ENCODE results near the gene PADI1. TPM values are rescaled to one million over a fixed set of nuclear protein-coding genes. Genes with fewer than 3 reads are reported as not detected.

The PADI1 gene
- total RNA-seq, 4 donors from 2014 or later: 0.27 to 2.5 (median 2.3) TPM; not detected in 1

DNA sequence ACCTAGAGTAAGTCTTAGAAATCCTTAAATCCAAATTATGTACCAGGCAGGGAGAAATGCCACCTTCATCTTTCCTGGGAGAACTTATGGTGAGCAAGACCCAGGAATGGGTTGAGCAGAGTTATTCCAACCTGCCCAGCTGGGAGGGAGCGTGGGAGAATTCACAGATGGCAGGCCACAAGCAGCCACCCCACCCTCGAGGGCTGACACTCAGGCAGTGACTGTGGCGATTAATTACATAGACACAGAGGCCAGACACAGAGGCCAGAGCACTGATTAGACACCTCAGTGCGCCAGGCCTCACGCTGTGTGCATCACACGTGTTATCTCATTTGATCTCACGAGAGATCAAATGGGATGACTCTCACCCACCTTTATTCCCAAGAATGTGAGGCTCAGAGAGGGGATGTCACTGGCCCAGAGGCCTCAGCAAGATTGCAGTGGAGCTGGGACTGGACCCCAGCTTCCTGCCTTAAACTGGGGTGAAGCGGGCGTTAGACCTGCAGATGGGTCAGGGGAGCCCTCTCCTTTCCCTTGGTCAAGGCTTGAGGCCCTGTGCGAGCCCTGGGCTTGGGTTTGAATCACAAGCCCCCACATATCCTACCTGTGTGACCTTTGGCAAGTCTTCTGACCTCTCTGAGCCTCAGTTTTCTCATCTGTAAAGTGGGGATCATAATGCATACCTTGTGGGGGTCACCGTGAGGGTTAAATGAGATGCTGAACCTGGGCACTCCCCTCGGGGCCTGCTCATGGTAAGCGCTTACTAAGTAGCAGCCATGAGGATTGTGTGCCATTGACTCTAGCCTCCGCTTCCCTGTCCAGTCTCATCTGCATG is 74.3 kb downstream of the PADI1 start:
- Histone ChIP-seq H3K9me3 (no peaks in the 10 kb centered on the region), H3K27me3 (peaks cover 67% of the 10 kb centered on the region), H3K4me1 (no peaks in the 10 kb centered on the region), H3K27ac (no peak overlapping the region), H3K4me3 (no peak overlapping the region), H3K36me3 (no peaks in the 10 kb centered on the region)
- WGBS, 2 donors (ENCODE audit: low coverage in 1 of 2): no CpG with 5 or more reads among the region's 14 CpGs
- TF ChIP-seq, protein P1, sequence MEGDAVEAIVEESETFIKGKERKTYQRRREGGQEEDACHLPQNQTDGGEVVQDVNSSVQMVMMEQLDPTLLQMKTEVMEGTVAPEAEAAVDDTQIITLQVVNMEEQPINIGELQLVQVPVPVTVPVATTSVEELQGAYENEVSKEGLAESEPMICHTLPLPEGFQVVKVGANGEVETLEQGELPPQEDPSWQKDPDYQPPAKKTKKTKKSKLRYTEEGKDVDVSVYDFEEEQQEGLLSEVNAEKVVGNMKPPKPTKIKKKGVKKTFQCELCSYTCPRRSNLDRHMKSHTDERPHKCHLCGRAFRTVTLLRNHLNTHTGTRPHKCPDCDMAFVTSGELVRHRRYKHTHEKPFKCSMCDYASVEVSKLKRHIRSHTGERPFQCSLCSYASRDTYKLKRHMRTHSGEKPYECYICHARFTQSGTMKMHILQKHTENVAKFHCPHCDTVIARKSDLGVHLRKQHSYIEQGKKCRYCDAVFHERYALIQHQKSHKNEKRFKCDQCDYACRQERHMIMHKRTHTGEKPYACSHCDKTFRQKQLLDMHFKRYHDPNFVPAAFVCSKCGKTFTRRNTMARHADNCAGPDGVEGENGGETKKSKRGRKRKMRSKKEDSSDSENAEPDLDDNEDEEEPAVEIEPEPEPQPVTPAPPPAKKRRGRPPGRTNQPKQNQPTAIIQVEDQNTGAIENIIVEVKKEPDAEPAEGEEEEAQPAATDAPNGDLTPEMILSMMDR (IDR thresholded peaks at IDR 0.05): no peak
- TF ChIP-seq POLR2A (IDR thresholded peaks at IDR 0.05) (no peak), EP300 (IDR thresholded peaks at IDR 0.05) (no peak), POLR2AphosphoS5 (IDR thresholded peaks at IDR 0.05) (no peak)
- ATAC-seq: no peak

DNA sequence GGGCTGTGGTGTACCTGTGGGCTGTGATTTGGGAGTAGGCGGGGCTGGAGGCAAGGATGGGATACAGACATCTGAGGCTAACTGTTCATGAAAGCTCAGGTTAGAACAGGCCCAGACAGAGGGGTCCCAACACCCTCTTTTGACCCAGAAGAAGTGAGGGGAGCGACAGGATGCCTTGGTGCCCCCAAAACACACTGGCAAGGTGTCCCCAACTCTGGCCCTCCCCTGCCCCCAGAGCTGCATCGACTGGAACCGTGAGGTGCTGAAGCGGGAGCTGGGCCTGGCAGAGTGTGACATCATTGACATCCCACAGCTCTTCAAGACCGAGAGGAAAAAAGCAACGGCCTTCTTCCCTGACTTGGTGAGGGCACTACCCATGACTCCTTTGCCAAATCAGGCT is 75.5 kb downstream of the PADI1 start:
- Histone ChIP-seq H3K36me3 (no peaks in the 10 kb centered on the region), H3K4me3 (no peak overlapping the region), H3K9me3 (no peaks in the 10 kb centered on the region), H3K27ac (no peak overlapping the region), H3K4me1 (no peaks in the 10 kb centered on the region), H3K27me3 (peaks cover 71% of the 10 kb centered on the region)
- WGBS, 2 donors (ENCODE audit: low coverage in 1 of 2): 40 to 80% methylated on average over 2 of the region's 7 CpGs
- ATAC-seq: no peak
- TF ChIP-seq POLR2AphosphoS5 (IDR thresholded peaks at IDR 0.05) (no peak), POLR2A (IDR thresholded peaks at IDR 0.05) (no peak), EP300 (IDR thresholded peaks at IDR 0.05) (no peak)
- TF ChIP-seq, protein P1 (IDR thresholded peaks at IDR 0.05): no peak

DNA sequence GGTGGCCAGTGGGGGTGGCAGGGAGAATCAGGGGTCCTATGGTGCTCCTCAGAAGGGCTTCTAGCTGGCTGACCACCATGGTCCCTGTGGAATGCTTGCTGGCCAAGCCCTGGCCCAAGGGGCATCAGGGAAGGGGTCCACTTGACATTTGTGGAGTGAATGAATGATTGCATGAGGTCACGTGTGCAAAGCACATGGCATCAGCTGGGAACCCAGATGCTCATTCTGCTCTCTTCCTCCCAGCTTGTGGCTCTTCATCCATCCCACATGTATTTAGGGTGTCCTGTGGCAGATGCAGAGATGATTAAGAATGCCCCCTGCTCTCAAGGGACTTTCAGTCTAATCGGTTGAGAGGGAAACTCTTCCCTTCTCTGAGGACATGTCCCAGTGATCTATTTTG is 76.0 kb downstream of the PADI1 start:
- TF ChIP-seq POLR2A (IDR thresholded peaks at IDR 0.05): no peak
- TF ChIP-seq, protein P1 (IDR thresholded peaks at IDR 0.05): no peak
- no peak for TF ChIP-seq EP300 (IDR thresholded peaks at IDR 0.05)
- no peak for TF ChIP-seq POLR2AphosphoS5 (IDR thresholded peaks at IDR 0.05)
- no peak for ATAC-seq
- Histone ChIP-seq H3K36me3 (no peaks in the 10 kb centered on the region), H3K27me3 (peaks cover 73% of the 10 kb centered on the region), H3K4me3 (no peak overlapping the region), H3K4me1 (no peaks in the 10 kb centered on the region), H3K9me3 (no peaks in the 10 kb centered on the region), H3K27ac (no peak overlapping the region)
- WGBS, 2 donors (ENCODE audit: low coverage in 1 of 2): 84% methylated on average over 2 of the region's 2 CpGs; no CpG with 5 or more reads in 1 of the 2 donors

DNA sequence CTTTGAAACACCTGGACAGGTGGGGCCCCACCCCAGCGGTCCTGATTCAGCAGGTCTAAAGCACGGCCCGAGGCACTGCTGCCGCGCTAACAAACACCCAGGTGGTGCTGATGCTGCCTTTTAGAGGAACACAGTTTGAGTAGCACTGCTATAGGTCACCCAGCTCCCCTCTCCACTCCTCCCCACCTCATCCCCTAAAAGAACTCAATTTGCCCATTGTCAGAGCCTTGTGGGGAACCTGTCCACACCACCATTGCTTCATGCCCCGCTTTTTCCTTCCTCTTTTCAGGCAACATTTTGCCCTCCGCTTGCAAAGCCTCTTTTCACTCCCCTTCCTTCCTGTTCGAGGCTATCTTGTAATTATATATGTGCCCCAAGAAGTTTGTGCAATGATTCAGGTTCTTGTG is 76.8 kb downstream of the PADI1 start:
- H3K27me3 ChIP-seq: peaks cover 77% of the 10 kb centered on the region
- H3K36me3 ChIP-seq: no peaks in the 10 kb centered on the region
- H3K4me1 ChIP-seq: no peaks in the 10 kb centered on the region
- no peak overlapping the region for H3K27ac ChIP-seq
- TF ChIP-seq POLR2AphosphoS5 (IDR thresholded peaks at IDR 0.05): no peak
- TF ChIP-seq EP300 (IDR thresholded peaks at IDR 0.05): no peak
- TF ChIP-seq, protein P1 (IDR thresholded peaks at IDR 0.05): no peak
- TF ChIP-seq POLR2A (IDR thresholded peaks at IDR 0.05): no peak
- H3K4me3 ChIP-seq: no peak overlapping the region
- H3K9me3 ChIP-seq: no peaks in the 10 kb centered on the region
- ATAC-seq: no peak
- 58 to 63% methylated on average over 5 to 7 of the region's 8 CpGs for WGBS, 2 donors (ENCODE audit: low coverage in 1 of 2)

DNA sequence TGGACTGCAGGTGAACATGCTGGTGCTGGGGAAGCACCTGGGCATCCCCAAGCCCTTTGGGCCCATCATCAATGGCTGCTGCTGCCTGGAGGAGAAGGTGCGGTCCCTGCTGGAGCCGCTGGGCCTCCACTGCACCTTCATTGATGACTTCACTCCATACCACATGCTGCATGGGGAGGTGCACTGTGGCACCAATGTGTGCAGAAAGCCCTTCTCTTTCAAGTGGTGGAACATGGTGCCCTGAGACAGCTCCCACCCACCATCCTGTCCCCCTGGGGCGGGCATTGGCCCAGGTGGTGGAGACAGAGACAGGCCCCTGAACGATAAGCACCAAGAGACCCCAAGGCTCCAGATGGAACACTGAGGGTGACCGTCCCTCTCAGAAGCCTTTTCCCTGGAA is 77.9 kb downstream of the PADI1 start:
- no peak for ATAC-seq
- H3K36me3 ChIP-seq: no peaks in the 10 kb centered on the region
- H3K4me1 ChIP-seq: no peaks in the 10 kb centered on the region
- no peak overlapping the region for H3K27ac ChIP-seq
- no peaks in the 10 kb centered on the region for H3K9me3 ChIP-seq
- H3K4me3 ChIP-seq: no peak overlapping the region
- TF ChIP-seq POLR2A (IDR thresholded peaks at IDR 0.05): no peak
- TF ChIP-seq EP300 (IDR thresholded peaks at IDR 0.05): no peak
- no peak for TF ChIP-seq POLR2AphosphoS5 (IDR thresholded peaks at IDR 0.05)
- TF ChIP-seq, protein P1 (IDR thresholded peaks at IDR 0.05): no peak
- H3K27me3 ChIP-seq: peaks cover 77% of the 10 kb centered on the region
- WGBS, 2 donors (ENCODE audit: low coverage in 1 of 2): 90% methylated on average over 4 of the region's 5 CpGs; no CpG with 5 or more reads in 1 of the 2 donors
